Tibial nerve (tissue), 4 donors: ENCODE results near the gene C4BPA.

Source experiments
- EP300 ChIP-seq, 2 donors: sonication (generic); formaldehyde crosslinking; IDR thresholded peaks; one replicate each; pipeline ENCODE4 v1.6.1; 2017; ENCODE audit warnings: antibody characterized with exemption in 2 of 2, mild to moderate bottlenecking in 1 of 2
- POLR2A ChIP-seq, 2 donors: fragments of 450-650 bp; IDR thresholded peaks; one replicate each; pipeline ENCODE4 v1.6.1; 2017; ENCODE audit warnings: antibody characterized with exemption in 2 of 2, mild to moderate bottlenecking in 2 of 2, moderate library complexity in 2 of 2
- TF ChIP-seq, protein P1 (sequence below), 5 experiments: fragments of 200-600 bp in 3 of 5; fragments of 450-650 bp in 2 of 5; sonication (generic) in 3 of 5; IDR thresholded peaks; one replicate each; pipeline ENCODE4 v1.5.1; 2016 to 2019; ENCODE audit warnings: antibody characterized with exemption in 5 of 5, mild to moderate bottlenecking in 3 of 5, moderate library complexity in 2 of 5

DNA sequence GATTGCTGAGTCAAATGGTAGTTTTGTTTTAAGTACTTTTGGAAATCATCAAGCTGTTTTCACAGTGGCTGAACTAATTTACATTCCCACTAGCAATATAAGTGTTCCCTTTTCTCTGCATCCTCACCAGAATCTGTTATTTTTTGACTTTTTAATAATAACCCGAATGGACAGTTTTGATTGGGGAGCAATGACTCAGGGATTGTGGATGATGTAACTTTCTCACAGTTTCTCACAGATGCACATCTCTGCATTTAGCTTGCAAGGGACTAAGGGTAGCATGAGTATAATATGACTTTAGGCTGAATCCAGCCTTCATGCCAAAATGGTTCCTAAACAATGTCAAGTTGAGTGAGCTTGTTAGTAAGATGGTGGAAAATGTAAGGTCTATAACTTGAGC is 90.2 kb downstream of the C4BPA start:
- TF ChIP-seq, protein P1, sequence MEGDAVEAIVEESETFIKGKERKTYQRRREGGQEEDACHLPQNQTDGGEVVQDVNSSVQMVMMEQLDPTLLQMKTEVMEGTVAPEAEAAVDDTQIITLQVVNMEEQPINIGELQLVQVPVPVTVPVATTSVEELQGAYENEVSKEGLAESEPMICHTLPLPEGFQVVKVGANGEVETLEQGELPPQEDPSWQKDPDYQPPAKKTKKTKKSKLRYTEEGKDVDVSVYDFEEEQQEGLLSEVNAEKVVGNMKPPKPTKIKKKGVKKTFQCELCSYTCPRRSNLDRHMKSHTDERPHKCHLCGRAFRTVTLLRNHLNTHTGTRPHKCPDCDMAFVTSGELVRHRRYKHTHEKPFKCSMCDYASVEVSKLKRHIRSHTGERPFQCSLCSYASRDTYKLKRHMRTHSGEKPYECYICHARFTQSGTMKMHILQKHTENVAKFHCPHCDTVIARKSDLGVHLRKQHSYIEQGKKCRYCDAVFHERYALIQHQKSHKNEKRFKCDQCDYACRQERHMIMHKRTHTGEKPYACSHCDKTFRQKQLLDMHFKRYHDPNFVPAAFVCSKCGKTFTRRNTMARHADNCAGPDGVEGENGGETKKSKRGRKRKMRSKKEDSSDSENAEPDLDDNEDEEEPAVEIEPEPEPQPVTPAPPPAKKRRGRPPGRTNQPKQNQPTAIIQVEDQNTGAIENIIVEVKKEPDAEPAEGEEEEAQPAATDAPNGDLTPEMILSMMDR (IDR thresholded peaks at IDR 0.05) = no peak
- TF ChIP-seq EP300 (IDR thresholded peaks at IDR 0.05) (no peak), POLR2A (IDR thresholded peaks at IDR 0.05) (no peak)
